Epithelial cell of proximal tubule (primary cell): Measurements from ENCODE around the gene CCDC13. TPM values are rescaled to one million over a fixed set of nuclear protein-coding genes. Genes with fewer than 3 reads are reported as not detected.

Experiments used
- DNase-seq: peaks from one replicate; pipeline ENCODE4 v3.0.0-alpha.2; 2011; ENCODE audit warnings: low read depth
- H3K4me3 ChIP-seq: 2 replicates; pipeline ENCODE4 v1.5.1; 2011; ENCODE audit warnings: low read depth, mild to moderate bottlenecking, low read length
- total RNA-seq: library from RNA; depleted of rRNA; stranded (reverse); fragments of >200 nt; gene quantifications from 2 replicates; pipeline ENCODE4 v1.2.3, GENCODE V29; 2015
- TF ChIP-seq, protein P1 (sequence below): conservative IDR thresholded peaks from 2 replicates; pipeline ENCODE4 v1.5.1; 2012; ENCODE audit warnings: low read depth, mild to moderate bottlenecking, low read length

Gene CCDC13
- total RNA-seq, 1 donor from 2014 or later, result 1.7 TPM

DNA sequence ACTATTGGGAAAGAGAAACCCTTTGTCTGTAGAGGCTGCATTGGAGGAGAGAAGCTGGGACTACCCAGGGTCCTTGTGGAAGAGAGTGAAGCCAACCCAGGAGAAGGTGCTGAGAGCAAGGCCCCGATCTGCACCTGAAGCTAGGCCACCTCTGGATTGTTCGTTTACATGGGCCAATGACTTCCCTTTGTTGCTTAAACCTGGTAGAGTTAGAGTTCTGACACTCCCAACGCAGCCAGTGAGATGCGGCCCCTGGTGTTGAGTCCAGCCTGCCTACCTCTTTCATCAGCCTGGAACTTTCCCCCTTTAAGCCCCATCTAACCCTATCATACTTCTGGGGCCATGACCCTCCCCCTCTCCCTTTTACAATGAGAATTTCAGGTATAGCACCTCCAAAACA is 30.8 kb downstream of the CCDC13 start:
- DNase-seq, result no peak
- TF ChIP-seq, protein P1, sequence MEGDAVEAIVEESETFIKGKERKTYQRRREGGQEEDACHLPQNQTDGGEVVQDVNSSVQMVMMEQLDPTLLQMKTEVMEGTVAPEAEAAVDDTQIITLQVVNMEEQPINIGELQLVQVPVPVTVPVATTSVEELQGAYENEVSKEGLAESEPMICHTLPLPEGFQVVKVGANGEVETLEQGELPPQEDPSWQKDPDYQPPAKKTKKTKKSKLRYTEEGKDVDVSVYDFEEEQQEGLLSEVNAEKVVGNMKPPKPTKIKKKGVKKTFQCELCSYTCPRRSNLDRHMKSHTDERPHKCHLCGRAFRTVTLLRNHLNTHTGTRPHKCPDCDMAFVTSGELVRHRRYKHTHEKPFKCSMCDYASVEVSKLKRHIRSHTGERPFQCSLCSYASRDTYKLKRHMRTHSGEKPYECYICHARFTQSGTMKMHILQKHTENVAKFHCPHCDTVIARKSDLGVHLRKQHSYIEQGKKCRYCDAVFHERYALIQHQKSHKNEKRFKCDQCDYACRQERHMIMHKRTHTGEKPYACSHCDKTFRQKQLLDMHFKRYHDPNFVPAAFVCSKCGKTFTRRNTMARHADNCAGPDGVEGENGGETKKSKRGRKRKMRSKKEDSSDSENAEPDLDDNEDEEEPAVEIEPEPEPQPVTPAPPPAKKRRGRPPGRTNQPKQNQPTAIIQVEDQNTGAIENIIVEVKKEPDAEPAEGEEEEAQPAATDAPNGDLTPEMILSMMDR, result no peak
- H3K4me3 ChIP-seq, result no peak overlapping the region

DNA sequence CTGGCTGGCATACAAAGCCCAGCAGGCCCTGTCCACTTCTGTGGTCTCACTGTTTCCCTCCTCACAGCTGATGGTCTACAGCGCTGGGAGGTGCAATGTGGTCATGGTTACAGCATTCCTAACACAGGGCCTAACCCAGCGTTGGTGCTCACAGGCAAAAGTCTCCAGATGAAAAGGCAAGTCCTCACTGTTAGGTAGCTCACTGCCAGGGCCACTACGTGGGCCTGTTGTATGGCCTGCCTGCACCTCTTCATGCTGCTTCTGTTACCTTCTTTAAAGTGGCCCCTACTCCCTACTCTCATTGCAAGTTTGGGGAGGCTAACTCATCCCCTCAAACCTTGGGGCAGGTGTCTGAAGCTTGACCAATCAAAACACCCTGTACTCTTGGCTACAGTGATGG is 31.3 kb downstream of the CCDC13 start:
- TF ChIP-seq, protein P1, result no peak
- no peak overlapping the region for H3K4me3 ChIP-seq
- DNase-seq, result no peak

DNA sequence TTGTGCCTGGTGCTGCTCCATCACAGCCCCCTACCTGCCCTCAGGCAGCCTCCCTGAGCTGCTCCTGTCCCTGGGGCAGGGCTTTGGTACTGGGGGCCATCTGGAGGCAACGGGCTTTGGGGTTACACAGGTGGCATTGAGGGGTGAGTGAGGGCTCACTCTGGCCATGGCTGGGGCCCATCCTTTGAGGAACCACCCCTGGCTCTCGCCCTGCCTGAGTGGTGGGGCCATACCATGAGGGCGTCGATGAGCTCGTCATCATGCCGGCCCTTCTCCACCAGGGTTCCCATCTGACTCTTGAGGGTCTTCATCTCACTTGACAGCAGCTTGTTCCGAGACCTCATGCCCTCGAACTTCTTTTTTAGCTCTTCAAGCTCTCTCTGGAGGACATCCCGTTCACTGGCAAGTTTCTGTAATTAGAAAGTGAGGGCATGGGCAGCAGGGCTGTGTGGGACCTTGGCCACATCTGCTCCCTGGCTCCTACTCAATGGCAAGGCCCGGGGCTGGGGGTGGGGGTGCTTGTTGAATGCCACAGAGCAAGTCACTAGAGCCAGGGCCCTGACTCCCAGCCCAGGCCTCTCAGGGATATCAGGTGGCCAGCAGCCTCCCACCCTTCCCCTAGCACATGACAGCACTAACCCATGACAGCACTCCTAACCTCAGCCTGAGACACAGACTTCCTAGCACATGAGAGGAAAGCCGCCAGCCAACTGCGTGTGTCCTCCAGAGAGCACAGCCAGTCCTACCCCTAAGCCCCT is 33.5 kb downstream of the CCDC13 start:
- no peak overlapping the region for H3K4me3 ChIP-seq
- TF ChIP-seq, protein P1, result no peak
- no peak for DNase-seq

DNA sequence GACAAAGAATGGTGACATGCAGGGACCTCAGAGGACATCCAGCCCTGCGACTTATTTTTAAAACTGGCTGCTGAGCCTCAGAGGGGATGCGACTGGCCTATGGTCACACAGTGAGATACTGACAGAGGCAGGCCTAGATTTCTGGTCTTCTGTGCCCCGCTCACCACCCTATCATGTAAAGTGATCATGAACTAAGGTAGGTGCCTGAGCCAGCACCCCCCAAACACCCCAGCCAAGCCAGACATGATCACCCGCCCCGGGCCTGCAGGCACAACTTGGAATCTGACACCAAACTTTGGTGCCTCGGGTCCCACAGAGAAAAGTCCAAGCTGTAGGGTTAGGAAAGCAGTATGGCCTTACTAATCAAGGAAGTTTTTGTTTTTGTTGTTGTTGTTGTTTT is 36.5 kb downstream of the CCDC13 start:
- TF ChIP-seq, protein P1, result no peak

DNA sequence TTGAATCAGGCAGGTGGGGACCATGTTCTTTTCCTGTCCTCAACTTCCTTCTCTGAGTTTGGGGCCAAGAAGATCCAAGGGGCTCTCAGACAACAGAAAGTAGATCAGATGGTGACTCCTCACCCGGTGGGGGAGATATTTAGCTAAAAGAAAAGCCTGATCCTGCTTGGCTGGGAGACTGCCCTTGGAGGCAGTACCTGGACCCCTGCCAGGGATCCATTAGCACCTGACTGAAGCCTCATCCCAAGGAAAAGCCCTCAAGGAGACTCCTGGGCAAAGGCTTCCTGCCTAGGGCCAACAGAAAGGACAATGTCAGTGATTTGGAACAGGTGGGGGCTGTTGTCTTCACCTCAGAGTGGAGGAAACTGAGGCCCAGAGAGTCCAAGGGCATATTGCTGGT is 37.0 kb downstream of the CCDC13 start:
- TF ChIP-seq, protein P1, result no peak
- no peak overlapping the region for H3K4me3 ChIP-seq
- DNase-seq, result no peak

More for the DNA sequence above, 36.5 kb downstream of the CCDC13 start:
- DNase-seq, result no peak
- H3K4me3 ChIP-seq, result no peak overlapping the region

DNA sequence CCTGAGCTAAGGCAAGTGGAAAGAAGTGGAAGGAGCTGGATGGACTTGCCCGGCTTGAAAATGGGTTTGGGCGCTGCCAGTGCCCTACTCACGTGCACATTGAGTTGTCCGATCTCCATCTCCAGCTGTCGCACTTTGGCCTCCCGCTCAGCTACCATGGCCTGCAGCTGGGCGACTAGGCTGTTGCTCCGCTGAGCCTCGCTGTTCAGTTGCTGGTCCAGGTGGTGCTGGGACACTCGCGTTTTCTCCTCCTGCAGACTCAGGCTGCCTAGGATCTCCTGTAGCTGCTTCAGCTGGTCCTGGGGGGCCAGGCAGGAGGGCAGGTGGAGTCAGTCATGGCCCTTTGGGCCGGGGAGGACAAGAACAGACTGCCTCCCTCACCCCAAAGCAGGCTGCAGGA is 37.4 kb downstream of the CCDC13 start:
- H3K4me3 ChIP-seq, result no peak overlapping the region
- TF ChIP-seq, protein P1, result no peak
- DNase-seq, result no peak

DNA sequence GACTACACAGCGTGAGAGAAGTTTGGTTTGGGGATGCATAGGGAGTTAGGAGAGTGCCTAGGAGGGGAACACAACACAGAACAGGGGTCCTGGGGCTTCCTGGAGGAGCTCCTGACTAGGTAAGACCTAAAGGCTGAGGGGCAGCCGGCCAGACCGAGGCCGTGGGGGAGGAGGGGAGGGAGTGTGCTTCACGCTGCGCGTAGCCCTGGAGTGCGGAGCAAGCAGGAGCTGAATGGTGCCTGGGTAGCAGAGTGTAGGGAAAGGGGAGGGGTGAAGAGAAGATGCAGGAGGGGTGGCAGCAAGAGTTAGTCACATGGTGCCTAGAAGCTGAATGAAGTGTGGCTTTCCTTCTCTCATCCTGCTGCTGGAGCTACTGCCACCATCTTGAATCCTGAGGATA is 38.0 kb downstream of the CCDC13 start:
- TF ChIP-seq, protein P1, result no peak
- no peak for DNase-seq
- no peak overlapping the region for H3K4me3 ChIP-seq
